ENCODE results near the gene MST1R. TPM values are rescaled to one million over a fixed set of nuclear protein-coding genes. Genes with fewer than 3 reads are reported as not detected.
"Not testable (repeated sequence)": the region's sequence is repeated elsewhere in the genome, so short reads cannot be mapped to it uniquely, and the experiment has no call there.

Gene MST1R
- 1.2 TPM for total RNA-seq
- polyA plus RNA-seq (ENCODE audit: insufficient read depth in 1 of 8, insufficient read length in 8 of 8, low replicate concordance in 1 of 8), result 1 to 10 TPM; 1.8 to 5.0 (median 3.4) TPM
- long read RNA-seq, donor 1, result 0 reads
- long read RNA-seq, donor 2, result 0 reads
- long read RNA-seq, donor 3, result 0 reads
- long read RNA-seq, donor 4, result 0 reads
- long read RNA-seq, donor 5, result 0 reads
- long read RNA-seq, donor 6, result 0 reads
- long read RNA-seq, donor 7, result 0 reads
- long read RNA-seq, donor 8, result 0 reads
- long read RNA-seq, donor 9, result 0 reads
- long read RNA-seq, donor 10, result 0 reads
- long read RNA-seq, donor 11, result 0 reads

- H3K27me3 ChIP-seq (ENCODE audit: control insufficient read depth, insufficient read depth, low read length), result no peaks in the 10 kb centered on the region
- DNase-seq, result peak; percentile 77
- H3K27ac ChIP-seq (ENCODE audit: low read length), result peak within 1 kb of the TSS; percentile 13
- peaks cover 34% of the 10 kb centered on the region for H3K4me1 ChIP-seq (ENCODE audit: control insufficient read depth, insufficient read depth, low read length)
- WGBS (ENCODE audit: insufficient coverage), result 26% methylated on average over 51 of the region's 65 CpGs
- H3K9me3 ChIP-seq (replicated peaks; ENCODE audit: control insufficient read depth, low read depth, low read length), result no peaks in the 10 kb centered on the region
- H3K36me3 ChIP-seq (ENCODE audit: control insufficient read depth, insufficient read depth, low read length), result peaks cover 3% of the 10 kb centered on the region
- peak within 1 kb of the TSS; percentile 34 for H3K4me3 ChIP-seq (ENCODE audit: low read length)
Observed at GRCh38 chr3:49903451-49904424, at the start of gene MST1R. MST1R (minus strand) TSS chr3:49903873; CDS start chr3:49903609, 264 bp downstream.

GRCh38 chr3:49952924-49953323, 49.3 kb upstream of the MST1R start:
- no peak for DNase-seq
- Histone ChIP-seq H3K9me3 (replicated peaks; ENCODE audit: control insufficient read depth, low read depth, low read length) (no peaks in the 10 kb centered on the region), H3K4me3 (ENCODE audit: low read length) (no peak overlapping the region), H3K4me1 (ENCODE audit: control insufficient read depth, insufficient read depth, low read length) (no peaks in the 10 kb centered on the region), H3K27ac (ENCODE audit: low read length) (no peak overlapping the region), H3K36me3 (ENCODE audit: control insufficient read depth, insufficient read depth, low read length) (no peaks in the 10 kb centered on the region), H3K27me3 (ENCODE audit: control insufficient read depth, insufficient read depth, low read length) (no peaks in the 10 kb centered on the region)
- WGBS (ENCODE audit: insufficient coverage), result 94% methylated on average over 5 of the region's 6 CpGs

DNA sequence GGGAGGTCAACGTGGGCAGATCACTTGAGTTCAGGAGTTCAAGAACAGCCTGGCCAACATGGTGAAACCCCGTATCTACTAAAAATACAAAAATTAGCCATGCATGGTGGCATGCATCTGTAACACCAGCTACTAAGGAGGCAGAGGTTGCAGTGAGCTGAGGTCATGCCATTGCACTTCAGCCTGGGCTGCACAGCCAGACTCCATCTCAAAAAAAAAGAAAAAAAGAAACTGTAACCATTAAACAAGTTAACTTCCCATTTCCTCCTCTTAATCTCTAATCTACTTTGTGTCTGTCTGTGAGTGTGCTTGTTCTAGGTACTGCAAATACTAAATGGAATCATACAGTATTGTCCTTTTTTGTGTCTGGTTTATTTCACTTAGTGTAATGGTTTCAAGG, 39.0 kb upstream of the MST1R start:
- H3K36me3 ChIP-seq (ENCODE audit: control insufficient read depth, insufficient read depth, low read length), result peaks cover 2% of the 10 kb centered on the region
- no CpG with 5 or more reads among the region's 2 CpGs for WGBS (ENCODE audit: insufficient coverage)

GRCh38 chr3:49940667-49941249, 37.1 kb upstream of the MST1R start:
- H3K4me1 ChIP-seq (ENCODE audit: control insufficient read depth, insufficient read depth, low read length), result peaks cover 9% of the 10 kb centered on the region
- peak overlapping the region; percentile 99 for H3K27ac ChIP-seq (ENCODE audit: low read length)
- peak overlapping the region; percentile 99 for H3K4me3 ChIP-seq (ENCODE audit: low read length)
- DNase-seq, result no peak
- no peaks in the 10 kb centered on the region for H3K27me3 ChIP-seq (ENCODE audit: control insufficient read depth, insufficient read depth, low read length)
- H3K36me3 ChIP-seq (ENCODE audit: control insufficient read depth, insufficient read depth, low read length), result peaks cover 2% of the 10 kb centered on the region
- 0% methylated on average over 6 of the region's 23 CpGs for WGBS (ENCODE audit: insufficient coverage)
- no peaks in the 10 kb centered on the region for H3K9me3 ChIP-seq (replicated peaks; ENCODE audit: control insufficient read depth, low read depth, low read length)

More for the DNA sequence above, 39.0 kb upstream of the MST1R start:
- Histone ChIP-seq H3K4me1 (ENCODE audit: control insufficient read depth, insufficient read depth, low read length) (peaks cover 9% of the 10 kb centered on the region), H3K27me3 (ENCODE audit: control insufficient read depth, insufficient read depth, low read length) (no peaks in the 10 kb centered on the region), H3K4me3 (ENCODE audit: low read length) (no peak overlapping the region), H3K9me3 (replicated peaks; ENCODE audit: control insufficient read depth, low read depth, low read length) (no peaks in the 10 kb centered on the region), H3K27ac (ENCODE audit: low read length) (no peak overlapping the region)
- DNase-seq, result no peak

DNA sequence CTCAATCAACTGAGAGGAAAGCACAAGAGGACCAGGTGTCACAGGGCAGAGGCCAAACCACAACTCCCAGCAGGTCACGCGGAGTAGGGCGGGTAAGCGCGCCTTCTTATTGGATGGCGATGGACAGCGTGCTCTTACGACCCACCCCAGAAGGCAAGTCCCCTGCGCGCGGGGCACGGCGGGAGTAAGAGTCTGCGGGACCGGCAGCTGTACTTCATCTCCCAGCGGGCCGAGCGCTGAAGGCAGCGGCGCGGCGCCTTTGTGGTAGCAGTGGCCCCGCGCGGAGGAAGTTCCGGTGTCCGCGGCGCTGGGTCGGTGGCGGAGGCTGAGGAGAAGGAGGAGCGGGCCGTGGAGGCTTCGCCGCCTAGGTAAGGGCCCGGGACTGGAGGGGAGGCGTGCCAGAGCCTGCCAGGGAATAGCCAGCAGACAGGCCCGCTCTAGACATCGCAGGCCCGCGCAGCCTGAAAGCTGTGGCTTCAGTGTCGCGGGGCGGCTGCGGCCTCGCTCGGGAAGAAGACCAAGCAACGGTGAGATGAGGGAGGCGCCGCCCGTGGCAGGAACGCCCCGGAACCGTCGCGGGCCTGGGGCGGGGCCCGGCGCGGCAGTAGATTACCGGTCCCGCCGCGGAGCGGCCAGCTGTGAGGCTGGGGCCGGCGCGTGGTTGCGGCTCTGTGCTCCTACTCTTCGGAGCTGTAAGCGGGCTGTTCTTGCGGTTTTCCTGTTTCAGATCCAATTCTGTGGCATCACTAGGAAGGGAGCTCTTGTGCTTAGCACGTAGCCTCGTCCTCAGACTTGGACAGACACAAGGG, 36.4 kb upstream of the MST1R start, which contains the start of gene RBM6:
RBM6 (plus strand) TSS at position 293 of the 809 bp plus-strand sequence. CDS start 22,492 bp downstream, outside the sequence.
- under 1% methylated on average over 74 of the region's 74 CpGs for WGBS (ENCODE audit: insufficient coverage)
- peak within 1 kb of the TSS; percentile 99 for H3K4me3 ChIP-seq (ENCODE audit: low read length)
- H3K27me3 ChIP-seq (ENCODE audit: control insufficient read depth, insufficient read depth, low read length), result no peaks in the 10 kb centered on the region
- no peaks in the 10 kb centered on the region for H3K36me3 ChIP-seq (ENCODE audit: control insufficient read depth, insufficient read depth, low read length)
- DNase-seq, result peak; percentile 99
- peak within 1 kb of the TSS; percentile 99 for H3K27ac ChIP-seq (ENCODE audit: low read length)
- peaks cover 9% of the 10 kb centered on the region for H3K4me1 ChIP-seq (ENCODE audit: control insufficient read depth, insufficient read depth, low read length)
- H3K9me3 ChIP-seq (replicated peaks; ENCODE audit: control insufficient read depth, low read depth, low read length), result no peaks in the 10 kb centered on the region

- no peaks in the 10 kb centered on the region for H3K9me3 ChIP-seq (replicated peaks; ENCODE audit: control insufficient read depth, low read depth, low read length)
- peaks cover 9% of the 10 kb centered on the region for H3K4me1 ChIP-seq (ENCODE audit: control insufficient read depth, insufficient read depth, low read length)
- DNase-seq, result no peak
- no peak overlapping the region for H3K27ac ChIP-seq (ENCODE audit: low read length)
- no peaks in the 10 kb centered on the region for H3K36me3 ChIP-seq (ENCODE audit: control insufficient read depth, insufficient read depth, low read length)
- WGBS (ENCODE audit: insufficient coverage), result 32% methylated on average over 3 of the region's 3 CpGs
- no peaks in the 10 kb centered on the region for H3K27me3 ChIP-seq (ENCODE audit: control insufficient read depth, insufficient read depth, low read length)
- H3K4me3 ChIP-seq (ENCODE audit: low read length), result no peak overlapping the region
Observed at GRCh38 chr3:49937090-49937489, 33.4 kb upstream of the MST1R start.

- H3K9me3 ChIP-seq (replicated peaks; ENCODE audit: control insufficient read depth, low read depth, low read length); DNase-seq; H3K4me3 ChIP-seq (ENCODE audit: low read length); H3K27ac ChIP-seq (ENCODE audit: low read length); H3K36me3 ChIP-seq (ENCODE audit: control insufficient read depth, insufficient read depth, low read length); H3K27me3 ChIP-seq (ENCODE audit: control insufficient read depth, insufficient read depth, low read length): not testable (repeated sequence)
- peaks cover 14% of the 10 kb centered on the region for H3K4me1 ChIP-seq (ENCODE audit: control insufficient read depth, insufficient read depth, low read length)
- 94% methylated on average over 7 of the region's 15 CpGs for WGBS (ENCODE audit: insufficient coverage)
Observed at GRCh38 chr3:49932281-49932680, 28.6 kb upstream of the MST1R start.

DNA sequence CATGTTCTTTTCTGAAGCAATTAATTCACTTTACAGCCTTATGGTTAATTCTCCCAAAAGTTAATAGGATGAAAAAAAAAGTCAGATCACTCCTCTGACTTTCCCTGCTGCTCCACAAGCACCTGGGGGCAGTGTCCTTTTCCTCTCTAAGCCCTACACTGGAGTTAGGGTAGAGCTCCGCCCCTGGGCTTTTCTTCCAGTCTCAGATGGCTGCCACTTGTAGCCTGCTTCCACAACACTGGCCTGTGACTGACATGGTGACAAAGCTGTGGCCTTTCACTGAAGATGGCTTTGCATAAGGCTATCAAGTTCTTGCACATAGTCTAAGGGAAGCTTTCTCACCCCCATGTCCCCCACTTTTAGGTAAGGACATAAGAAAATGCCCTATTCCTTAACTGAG, 27.2 kb upstream of the MST1R start:
- no peaks in the 10 kb centered on the region for H3K9me3 ChIP-seq (replicated peaks; ENCODE audit: control insufficient read depth, low read depth, low read length)
- H3K27ac ChIP-seq (ENCODE audit: low read length), result no peak overlapping the region
- H3K27me3 ChIP-seq (ENCODE audit: control insufficient read depth, insufficient read depth, low read length), result no peaks in the 10 kb centered on the region
- peaks cover 3% of the 10 kb centered on the region for H3K36me3 ChIP-seq (ENCODE audit: control insufficient read depth, insufficient read depth, low read length)
- H3K4me1 ChIP-seq (ENCODE audit: control insufficient read depth, insufficient read depth, low read length), result peaks cover 14% of the 10 kb centered on the region
- WGBS (ENCODE audit: insufficient coverage), result 67% methylated on average over 1 of the region's 1 CpG
- DNase-seq, result no peak
- no peak overlapping the region for H3K4me3 ChIP-seq (ENCODE audit: low read length)

DNA sequence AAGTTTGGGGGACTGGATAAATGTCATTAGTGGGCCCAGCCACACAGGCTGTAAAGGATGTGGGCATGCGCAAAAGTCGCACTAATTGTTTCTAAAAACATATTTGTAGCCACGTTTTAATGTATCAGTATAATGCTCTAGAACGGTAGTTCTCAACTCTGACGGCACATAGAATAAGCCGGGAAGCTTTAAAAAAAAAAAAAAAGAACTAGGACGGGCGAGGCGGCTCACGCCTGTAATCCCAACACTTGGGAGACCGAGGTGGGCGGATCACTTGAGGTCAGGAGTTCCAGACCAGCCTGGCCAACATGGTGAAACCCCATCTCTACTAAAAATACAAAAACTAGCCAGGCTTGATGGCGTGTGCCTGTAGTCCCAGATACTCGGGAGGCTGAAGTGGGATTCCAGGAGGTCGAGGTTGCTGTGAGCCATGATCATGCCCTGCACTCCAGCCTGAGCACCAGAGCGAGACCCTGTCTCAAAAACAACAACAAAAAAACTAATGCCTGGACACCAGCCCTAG, 26.6 kb upstream of the MST1R start:
- Histone ChIP-seq H3K27ac (ENCODE audit: low read length) (peak overlapping the region; percentile 97), H3K4me3 (ENCODE audit: low read length) (peak overlapping the region; percentile 92), H3K4me1 (ENCODE audit: control insufficient read depth, insufficient read depth, low read length) (peaks cover 14% of the 10 kb centered on the region), H3K36me3 (ENCODE audit: control insufficient read depth, insufficient read depth, low read length) (peaks cover 3% of the 10 kb centered on the region), H3K9me3 (replicated peaks; ENCODE audit: control insufficient read depth, low read depth, low read length) (no peaks in the 10 kb centered on the region), H3K27me3 (ENCODE audit: control insufficient read depth, insufficient read depth, low read length) (no peaks in the 10 kb centered on the region)
- WGBS (ENCODE audit: insufficient coverage), result 50% methylated on average over 1 of the region's 16 CpGs
- no peak for DNase-seq

Measured in muscle of leg (tissue), 16 donors.